Kidney (tissue), 14 donors: ENCODE results near the gene PLXNC1. TPM values are rescaled to one million over a fixed set of nuclear protein-coding genes. Genes with fewer than 3 reads are reported as not detected.
"Not testable (repeated sequence)": the region's sequence is repeated elsewhere in the genome, so short reads cannot be mapped to it uniquely, and the experiment has no call there.

Experiments
- DNase-seq, 5 donors: peaks; one replicate each; pipeline ENCODE4 v3.0.0-alpha.2; 2013 to 2020
- FAIRE-seq: peaks from 2 replicates; lab custom pipeline; 2012; peaks lifted over from hg19 to GRCh38; lab: Jason Lieb, UNC
- H3K27ac ChIP-seq, 2 donors: one replicate each; pipeline ENCODE4 v1.7.0; 2013; ENCODE audit warnings: low read depth in 2 of 2, low read length in 2 of 2, inconsistent platforms in 1 of 2
- H3K27me3 ChIP-seq: one replicate; pipeline ENCODE4 v1.7.1; 2013; ENCODE audit warnings: low read length, inconsistent platforms; ENCODE audit not compliant: control insufficient read depth, insufficient read depth
- H3K36me3 ChIP-seq, 3 donors: one replicate each; pipeline versions ENCODE4 v1.7.0 to v1.7.1; 2013; ENCODE audit warnings: low read length in 3 of 3, control low read depth in 1 of 3, inconsistent platforms in 1 of 3; ENCODE audit not compliant: insufficient read depth in 3 of 3, control insufficient read depth in 2 of 3
- H3K4me1 ChIP-seq, 3 donors: one replicate each; pipeline versions ENCODE4 v1.7.0 to v1.7.1; 2013; ENCODE audit warnings: low read length in 3 of 3, inconsistent platforms in 1 of 3, low read depth in 1 of 3; ENCODE audit not compliant: control insufficient read depth in 2 of 3, insufficient read depth in 2 of 3
- H3K4me3 ChIP-seq, 3 donors: one replicate each; pipeline versions ENCODE4 v1.7.0 to v1.8.1; 2013; ENCODE audit warnings: low read length in 3 of 3, control low read depth in 1 of 3, inconsistent platforms in 1 of 3
- H3K9ac ChIP-seq, 3 donors: one replicate each; pipeline versions ENCODE4 v1.7.0 to v1.7.1; 2013; ENCODE audit warnings: low read length in 3 of 3, control low read depth in 1 of 3, inconsistent platforms in 1 of 3
- H3K9me3 ChIP-seq, 3 donors: one replicate each; pipeline versions ENCODE4 v1.7.0 to v1.7.1; 2013; ENCODE audit warnings: low read length in 3 of 3, control low read depth in 1 of 3, inconsistent platforms in 1 of 3; ENCODE audit not compliant: control insufficient read depth in 2 of 3, insufficient read depth in 1 of 3
- intact Hi-C: fragments of 100-400 bp; cut with DNase I; formaldehyde crosslinking; loops from one replicate; pipeline ENCODE4 v1.11.1; 2022
- polyA plus RNA-seq: library from polyadenylated mRNA; stranded (reverse); fragments of 350-450 nt; fragmentation: Illumina TruSeq; extraction: RNeasy Lipid Tissue Mini Kit (QIAGEN cat#74804); gene quantifications from one replicate; pipeline ENCODE4 v1.2.3, GENCODE V29; 2014; ENCODE audit warnings: low read depth, low replicate concordance; ENCODE audit not compliant: insufficient read depth
- total RNA-seq: library from RNA; stranded (reverse); fragmentation: NEBNext Ultra II Directional; extraction: Animal tissue kit (Norgen Biotek cat#: 25700); gene quantifications from one replicate; pipeline ENCODE4 v1.2.1, GENCODE V29; 2021
- TF ChIP-seq, protein P1 (sequence below): IDR thresholded peaks from 3 replicates; pipeline ENCODE4 v1.5.1; 2012; ENCODE audit warnings: mild to moderate bottlenecking, moderate library complexity, borderline replicate concordance; ENCODE audit not compliant: insufficient read depth; ENCODE audit errors: extremely low read depth
- donor health status: control.
- donor health status: control.
- donor health status: control.
- donor health status: control.
- donor health status: control.
- donor health status: DM: yes; HTN: yes; CAD: no.
- donor health status: Normal renal cell carcinoma (clear cell type).

The PLXNC1 gene
- total and polyA plus RNA-seq, 2 donors from 2014 or later = 1.8 to 11.6 TPM

- Histone ChIP-seq H3K9me3 (no peaks in the 10 kb centered on the region), H3K27ac (no peak overlapping the region), H3K4me1 (peaks cover 0 to 8% (median 0%) of the 10 kb centered on the region in 3 donors), H3K27me3 (no peaks in the 10 kb centered on the region), H3K36me3 (peaks cover 0 to 16% (median 8%) of the 10 kb centered on the region in 3 donors), H3K4me3 (no peak overlapping the region), H3K9ac (no peak overlapping the region)
- TF ChIP-seq, protein P1, sequence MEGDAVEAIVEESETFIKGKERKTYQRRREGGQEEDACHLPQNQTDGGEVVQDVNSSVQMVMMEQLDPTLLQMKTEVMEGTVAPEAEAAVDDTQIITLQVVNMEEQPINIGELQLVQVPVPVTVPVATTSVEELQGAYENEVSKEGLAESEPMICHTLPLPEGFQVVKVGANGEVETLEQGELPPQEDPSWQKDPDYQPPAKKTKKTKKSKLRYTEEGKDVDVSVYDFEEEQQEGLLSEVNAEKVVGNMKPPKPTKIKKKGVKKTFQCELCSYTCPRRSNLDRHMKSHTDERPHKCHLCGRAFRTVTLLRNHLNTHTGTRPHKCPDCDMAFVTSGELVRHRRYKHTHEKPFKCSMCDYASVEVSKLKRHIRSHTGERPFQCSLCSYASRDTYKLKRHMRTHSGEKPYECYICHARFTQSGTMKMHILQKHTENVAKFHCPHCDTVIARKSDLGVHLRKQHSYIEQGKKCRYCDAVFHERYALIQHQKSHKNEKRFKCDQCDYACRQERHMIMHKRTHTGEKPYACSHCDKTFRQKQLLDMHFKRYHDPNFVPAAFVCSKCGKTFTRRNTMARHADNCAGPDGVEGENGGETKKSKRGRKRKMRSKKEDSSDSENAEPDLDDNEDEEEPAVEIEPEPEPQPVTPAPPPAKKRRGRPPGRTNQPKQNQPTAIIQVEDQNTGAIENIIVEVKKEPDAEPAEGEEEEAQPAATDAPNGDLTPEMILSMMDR = no peak
- intact Hi-C loops = no loop called here
- FAIRE-seq (no peak), DNase-seq (no peak)
These were observed 160.2 kb downstream of the PLXNC1 start for GRCh38 chr12:94308612-94309011.

DNA sequence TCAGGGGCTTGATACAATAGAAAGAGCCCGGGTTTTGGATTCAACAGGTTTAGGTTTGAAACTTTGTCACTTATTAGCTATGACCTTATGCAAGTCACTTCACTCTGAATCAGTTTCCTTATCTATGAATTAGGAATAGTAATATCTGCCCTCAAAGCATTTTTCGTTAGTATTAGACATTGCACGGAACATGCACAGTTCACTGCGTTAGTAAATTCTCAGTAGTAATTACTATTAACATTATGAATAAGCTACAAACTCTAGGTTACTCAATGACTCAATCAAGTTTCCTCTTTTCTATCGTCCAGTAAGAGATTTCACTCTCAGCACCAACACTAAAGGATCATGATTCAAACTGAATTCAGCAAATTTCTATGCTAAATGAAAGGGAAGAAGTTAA is 161.0 kb downstream of the PLXNC1 start:
- Histone ChIP-seq H3K9me3 (no peaks in the 10 kb centered on the region), H3K36me3 (peaks cover 0 to 16% (median 8%) of the 10 kb centered on the region in 3 donors), H3K27ac (no peak overlapping the region), H3K4me1 (peaks cover 0 to 8% (median 0%) of the 10 kb centered on the region in 3 donors), H3K9ac (no peak overlapping the region), H3K4me3 (no peak overlapping the region), H3K27me3 (no peaks in the 10 kb centered on the region)
- TF ChIP-seq, protein P1 = no peak
- intact Hi-C loops = no loop called here
- no peak for DNase-seq
- no peak for FAIRE-seq

- Histone ChIP-seq H3K27me3 (no peaks in the 10 kb centered on the region), H3K9ac (no peak overlapping the region), H3K27ac (no peak overlapping the region), H3K4me3 (no peak overlapping the region), H3K36me3 (peaks cover 0 to 6% (median 0%) of the 10 kb centered on the region in 3 donors), H3K4me1 (no peaks in the 10 kb centered on the region), H3K9me3 (peaks cover 0 to 2% (median 0%) of the 10 kb centered on the region in 3 donors)
- intact Hi-C loops = no loop called here
- DNase-seq (no peak), FAIRE-seq (no peak)
- TF ChIP-seq, protein P1 = no peak
These were observed 164.0 kb downstream of the PLXNC1 start for GRCh38 chr12:94312378-94312777.

DNA sequence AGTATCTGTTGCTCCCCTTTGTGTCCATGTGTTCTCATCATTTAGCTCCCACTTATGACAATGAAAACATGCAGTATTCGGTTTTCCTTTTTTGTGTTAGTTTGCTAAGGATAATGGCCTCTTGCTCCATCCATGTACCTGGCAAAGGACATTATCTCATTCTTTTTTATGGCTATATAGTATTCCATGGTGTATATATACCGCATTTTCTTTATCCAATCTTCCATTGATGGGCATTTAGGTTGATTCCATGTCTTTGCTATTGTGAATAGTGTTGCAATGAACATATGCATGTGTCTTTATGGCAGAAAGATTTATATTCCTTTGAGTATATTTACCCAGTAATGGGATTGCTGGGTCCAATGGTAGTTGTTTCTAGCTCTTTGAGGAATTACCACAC is 168.2 kb downstream of the PLXNC1 start:
- H3K36me3 ChIP-seq, H3K27ac ChIP-seq, H3K4me1 ChIP-seq, intact Hi-C loops, FAIRE-seq, H3K4me3 ChIP-seq, DNase-seq, H3K9ac ChIP-seq, H3K27me3 ChIP-seq: not testable (repeated sequence)
- H3K9me3 ChIP-seq = peaks cover 0 to 20% (median 1%) of the 10 kb centered on the region in 3 donors
